Sigmoid colon (tissue), 4 donors: Measurements from ENCODE around the gene FOXN4.

Experiments
- EP300 ChIP-seq, 4 donors: sonication (generic); formaldehyde crosslinking; IDR thresholded peaks; one replicate each; pipeline ENCODE4 v1.6.1; 2017; ENCODE audit warnings: antibody characterized with exemption in 4 of 4
- POLR2AphosphoS5 ChIP-seq, 4 donors: sonication (generic); formaldehyde crosslinking; IDR thresholded peaks; one replicate each; pipeline ENCODE4 v1.6.1; 2017; ENCODE audit warnings: antibody characterized with exemption in 4 of 4
- TF ChIP-seq, protein P1 (sequence below), 4 experiments: fragments of 450-650 bp in 3 of 4; fragments of 200-600 bp in 1 of 4; IDR thresholded peaks; one replicate each; pipeline ENCODE4 v1.5.1; 2016 to 2019; ENCODE audit warnings: antibody characterized with exemption in 4 of 4, mild to moderate bottlenecking in 3 of 4, moderate library complexity in 2 of 4

GRCh38 chr12:109255377-109255776 is 53.7 kb downstream of the FOXN4 start:
- TF ChIP-seq, protein P1, sequence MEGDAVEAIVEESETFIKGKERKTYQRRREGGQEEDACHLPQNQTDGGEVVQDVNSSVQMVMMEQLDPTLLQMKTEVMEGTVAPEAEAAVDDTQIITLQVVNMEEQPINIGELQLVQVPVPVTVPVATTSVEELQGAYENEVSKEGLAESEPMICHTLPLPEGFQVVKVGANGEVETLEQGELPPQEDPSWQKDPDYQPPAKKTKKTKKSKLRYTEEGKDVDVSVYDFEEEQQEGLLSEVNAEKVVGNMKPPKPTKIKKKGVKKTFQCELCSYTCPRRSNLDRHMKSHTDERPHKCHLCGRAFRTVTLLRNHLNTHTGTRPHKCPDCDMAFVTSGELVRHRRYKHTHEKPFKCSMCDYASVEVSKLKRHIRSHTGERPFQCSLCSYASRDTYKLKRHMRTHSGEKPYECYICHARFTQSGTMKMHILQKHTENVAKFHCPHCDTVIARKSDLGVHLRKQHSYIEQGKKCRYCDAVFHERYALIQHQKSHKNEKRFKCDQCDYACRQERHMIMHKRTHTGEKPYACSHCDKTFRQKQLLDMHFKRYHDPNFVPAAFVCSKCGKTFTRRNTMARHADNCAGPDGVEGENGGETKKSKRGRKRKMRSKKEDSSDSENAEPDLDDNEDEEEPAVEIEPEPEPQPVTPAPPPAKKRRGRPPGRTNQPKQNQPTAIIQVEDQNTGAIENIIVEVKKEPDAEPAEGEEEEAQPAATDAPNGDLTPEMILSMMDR (IDR thresholded peaks at IDR 0.05): no peak
- TF ChIP-seq EP300 (IDR thresholded peaks at IDR 0.05) (no peak), POLR2AphosphoS5 (IDR thresholded peaks at IDR 0.05) (no peak)
